Lung (tissue), 12 donors: Measurements from ENCODE around the gene GPR139. TPM values are rescaled to one million over a fixed set of nuclear protein-coding genes. Genes with fewer than 3 reads are reported as not detected.
A peak's percentile ranks its signal among the peaks of the same experiment; 100 is the strongest.

ENCODE experiments used
- ATAC-seq: fragments of 200-7000 bp; cut with Tn5 transposase; one replicate; pipeline ENCODE4 v1.9.1; 2020; ENCODE audit warnings: moderate number of reproducible peaks; ENCODE audit not compliant: insufficient read depth, low FRiP score
- DNase-seq, 3 donors: peaks; one replicate each; pipeline ENCODE4 v3.0.0-alpha.2; 2013 to 2017
- H3K27ac ChIP-seq, 2 donors: one replicate each; pipeline ENCODE4 v1.5.1; 2013; ENCODE audit warnings: mild to moderate bottlenecking in 2 of 2, moderate library complexity in 2 of 2, control low read depth in 1 of 2, inconsistent platforms in 1 of 2, low read depth in 1 of 2, low read length in 1 of 2
- H3K27me3 ChIP-seq, 3 donors: one replicate each; pipeline ENCODE4 v1.5.1; 2013; ENCODE audit warnings: low read length in 2 of 3; ENCODE audit not compliant: control insufficient read depth in 3 of 3, insufficient read depth in 3 of 3
- H3K36me3 ChIP-seq, 4 donors: one replicate each; pipeline ENCODE4 v1.5.1; 2013; ENCODE audit warnings: low read length in 4 of 4, mild to moderate bottlenecking in 1 of 4, moderate library complexity in 1 of 4; ENCODE audit not compliant: control insufficient read depth in 4 of 4, insufficient read depth in 4 of 4
- H3K4me1 ChIP-seq, 5 donors: one replicate each; pipeline ENCODE4 v1.5.1; 2013; ENCODE audit warnings: low read length in 5 of 5, mild to moderate bottlenecking in 2 of 5, moderate library complexity in 1 of 5; ENCODE audit not compliant: control insufficient read depth in 5 of 5, insufficient read depth in 5 of 5
- H3K4me3 ChIP-seq: one replicate; pipeline ENCODE4 v1.5.1; 2013; ENCODE audit warnings: mild to moderate bottlenecking, control low read depth, moderate library complexity
- H3K9ac ChIP-seq, 2 donors: one replicate each; pipeline ENCODE4 v1.5.1; 2013; ENCODE audit warnings: low read length in 2 of 2, control low read depth in 1 of 2; ENCODE audit not compliant: insufficient read depth in 1 of 2
- H3K9me3 ChIP-seq, 4 donors: one replicate each; pipeline ENCODE4 v1.5.1; 2013; ENCODE audit warnings: low read length in 3 of 4, mild to moderate bottlenecking in 1 of 4, moderate library complexity in 1 of 4; ENCODE audit not compliant: control insufficient read depth in 4 of 4, insufficient read depth in 3 of 4
- WGBS, 2 donors: extraction: QIAGEN DNeasy Blood & Tissue Kit; methylation state at CpG; one replicate each; pipeline ENCODE4 v1.1.7; 2013; 5-methylcytosine and 5-hydroxymethylcytosine counted together
- polyA plus RNA-seq, 2 donors: library from polyadenylated mRNA; stranded (reverse); fragments of 200-250 nt; gene quantifications; one replicate each; pipeline ENCODE4 v1.2.1, GENCODE V29; 2013
- total RNA-seq, 2 donors: library from RNA; depleted of rRNA in 1 of 2; stranded (reverse); fragments of >200 nt in 1 of 2; gene quantifications; one replicate each; pipeline ENCODE4 v1.2.1, GENCODE V29; 2014 to 2021
- TF ChIP-seq, protein P1 (sequence below): IDR thresholded peaks from 2 replicates; pipeline ENCODE4 v1.5.1; 2012; ENCODE audit warnings: mild to moderate bottlenecking; ENCODE audit errors: control extremely low read depth, extremely low read depth
- donor health status: control.
- donor health status: control.
- donor health status: Bipolar disorder and iron deficiency.
- donor health status: healthy.
- donor health status: DM: yes; HTN: yes; CAD: no.

The GPR139 gene
- total and polyA plus RNA-seq, 4 donors: not detected

DNA sequence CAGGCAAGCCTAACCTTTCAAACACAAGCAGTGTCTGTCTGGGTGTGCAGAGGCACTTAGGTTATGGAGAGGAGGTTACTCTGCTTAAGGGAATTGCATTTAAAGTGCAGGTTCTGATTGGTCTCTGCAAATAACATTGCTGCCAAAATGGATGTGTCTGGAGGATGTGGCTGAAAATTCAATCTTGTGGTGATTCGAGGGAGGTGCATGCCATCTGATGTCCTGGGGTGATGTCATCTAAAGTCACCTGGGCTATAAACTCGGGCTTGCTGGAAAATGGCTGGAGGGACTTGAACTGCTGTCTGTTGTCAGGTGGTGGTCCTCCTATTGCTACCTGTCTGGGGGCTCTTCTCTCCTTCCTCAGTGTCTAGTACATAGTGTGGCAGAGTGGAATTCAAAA lies 28.3 kb upstream of the GPR139 start:
- 65 to 80% methylated on average over 2 of the region's 2 CpGs for WGBS, 2 donors
- H3K4me1 ChIP-seq: no peaks in the 10 kb centered on the region

DNA sequence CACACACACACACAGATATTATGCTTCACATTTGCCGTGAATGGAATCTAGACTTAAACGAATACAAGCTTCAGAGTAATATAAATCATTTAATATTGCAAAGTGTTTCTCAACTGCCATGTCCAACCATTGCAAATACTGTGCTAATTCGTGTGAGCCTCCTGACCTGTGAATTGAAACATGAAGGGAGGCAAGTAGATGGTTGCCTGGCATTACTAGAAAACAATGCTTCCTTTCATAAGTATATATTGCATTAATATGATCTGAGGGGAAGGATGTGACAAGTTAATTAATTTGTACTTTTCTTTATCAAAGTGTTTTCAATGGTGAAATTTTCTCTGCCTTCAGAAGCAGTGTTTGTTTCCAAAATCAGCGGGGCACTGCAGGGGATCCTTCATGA lies 25.7 kb upstream of the GPR139 start:
- DNase-seq (no peak), ATAC-seq (no peak)
- no peak overlapping the region for H3K27ac ChIP-seq
- TF ChIP-seq, protein P1, sequence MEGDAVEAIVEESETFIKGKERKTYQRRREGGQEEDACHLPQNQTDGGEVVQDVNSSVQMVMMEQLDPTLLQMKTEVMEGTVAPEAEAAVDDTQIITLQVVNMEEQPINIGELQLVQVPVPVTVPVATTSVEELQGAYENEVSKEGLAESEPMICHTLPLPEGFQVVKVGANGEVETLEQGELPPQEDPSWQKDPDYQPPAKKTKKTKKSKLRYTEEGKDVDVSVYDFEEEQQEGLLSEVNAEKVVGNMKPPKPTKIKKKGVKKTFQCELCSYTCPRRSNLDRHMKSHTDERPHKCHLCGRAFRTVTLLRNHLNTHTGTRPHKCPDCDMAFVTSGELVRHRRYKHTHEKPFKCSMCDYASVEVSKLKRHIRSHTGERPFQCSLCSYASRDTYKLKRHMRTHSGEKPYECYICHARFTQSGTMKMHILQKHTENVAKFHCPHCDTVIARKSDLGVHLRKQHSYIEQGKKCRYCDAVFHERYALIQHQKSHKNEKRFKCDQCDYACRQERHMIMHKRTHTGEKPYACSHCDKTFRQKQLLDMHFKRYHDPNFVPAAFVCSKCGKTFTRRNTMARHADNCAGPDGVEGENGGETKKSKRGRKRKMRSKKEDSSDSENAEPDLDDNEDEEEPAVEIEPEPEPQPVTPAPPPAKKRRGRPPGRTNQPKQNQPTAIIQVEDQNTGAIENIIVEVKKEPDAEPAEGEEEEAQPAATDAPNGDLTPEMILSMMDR: no peak
- WGBS, 2 donors: 66 to 77% methylated on average over 4 of the region's 4 CpGs
- no peaks in the 10 kb centered on the region for H3K9me3 ChIP-seq
- H3K27me3 ChIP-seq: no peaks in the 10 kb centered on the region
- no peak overlapping the region for H3K4me3 ChIP-seq
- no peak overlapping the region for H3K9ac ChIP-seq
- no peaks in the 10 kb centered on the region for H3K4me1 ChIP-seq
- no peaks in the 10 kb centered on the region for H3K36me3 ChIP-seq

More for the DNA sequence above, 28.3 kb upstream of the GPR139 start:
- Histone ChIP-seq H3K4me3 (no peak overlapping the region), H3K36me3 (no peaks in the 10 kb centered on the region), H3K9me3 (no peaks in the 10 kb centered on the region), H3K9ac (no peak overlapping the region), H3K27ac (no peak overlapping the region), H3K27me3 (no peaks in the 10 kb centered on the region)
- DNase-seq: no peak
- TF ChIP-seq, protein P1: no peak
- ATAC-seq: peak; percentile 6

DNA sequence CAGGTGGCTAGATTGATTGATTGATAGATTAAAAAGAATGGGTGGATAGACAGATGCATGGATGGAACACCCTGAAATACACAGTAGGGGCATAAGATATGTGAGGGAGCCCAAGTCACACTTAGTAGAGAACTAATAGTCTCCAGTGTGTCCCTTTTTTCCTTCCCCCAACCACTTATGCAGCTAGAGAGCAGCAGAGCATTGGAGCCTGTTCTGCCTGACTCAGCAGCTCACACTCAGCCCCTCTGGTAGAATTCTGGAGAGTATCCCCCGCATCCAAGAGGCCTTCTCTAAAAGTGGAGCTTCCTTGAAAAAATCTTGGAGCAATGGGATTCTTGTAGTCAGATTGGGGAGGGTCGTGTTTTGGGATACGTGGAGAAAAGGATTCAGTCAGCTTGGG lies 20.5 kb upstream of the GPR139 start:
- no peaks in the 10 kb centered on the region for H3K4me1 ChIP-seq
- H3K36me3 ChIP-seq: no peaks in the 10 kb centered on the region
- no peaks in the 10 kb centered on the region for H3K27me3 ChIP-seq
- no peaks in the 10 kb centered on the region for H3K9me3 ChIP-seq
- 41 to 64% methylated on average over 3 of the region's 3 CpGs for WGBS, 2 donors
- DNase-seq (no peak), ATAC-seq (no peak)
- H3K4me3 ChIP-seq: no peak overlapping the region
- H3K27ac ChIP-seq: no peak overlapping the region
- no peak overlapping the region for H3K9ac ChIP-seq
- TF ChIP-seq, protein P1: no peak
